HUES64 (cell line): ENCODE measurements around the gene TXNDC5.
A peak's percentile ranks its signal among the peaks of the same experiment; 100 is the strongest.

Experiments used
- H3K27ac ChIP-seq: 2 replicates; pipeline ENCODE4 v1.7.0; 2013; ENCODE audit warnings: low read depth, low read length, inconsistent platforms
- H3K27me3 ChIP-seq: 2 replicates; pipeline ENCODE4 v1.6.1; 2013; ENCODE audit warnings: mild to moderate bottlenecking, low read length; ENCODE audit not compliant: insufficient read depth
- H3K36me3 ChIP-seq: 2 replicates; pipeline ENCODE4 v1.6.1; 2013; ENCODE audit warnings: mild to moderate bottlenecking, low read length; ENCODE audit not compliant: insufficient read depth
- H3K4me1 ChIP-seq: 2 replicates; pipeline ENCODE4 v1.6.1; 2013; ENCODE audit warnings: mild to moderate bottlenecking, low read length, moderate library complexity; ENCODE audit not compliant: insufficient read depth
- H3K4me3 ChIP-seq: 2 replicates; pipeline ENCODE4 v1.5.1; 2013; ENCODE audit warnings: mild to moderate bottlenecking, low read length, moderate library complexity
- H3K9ac ChIP-seq: 2 replicates; pipeline ENCODE4 v1.6.1; 2013; ENCODE audit warnings: mild to moderate bottlenecking, low read depth, low read length
- H3K9me3 ChIP-seq: 2 replicates; pipeline ENCODE4 v1.6.1; 2013; ENCODE audit warnings: low read depth, low read length; ENCODE audit not compliant: insufficient read depth
- WGBS: fragments of 150-250, 120-280 bp; methylation state at CpG from one replicate; pipeline ENCODE4 v1.1.7; 2013; ENCODE audit warnings: missing lambda C conversion rate; 5-methylcytosine and 5-hydroxymethylcytosine counted together

The TXNDC5 gene

DNA sequence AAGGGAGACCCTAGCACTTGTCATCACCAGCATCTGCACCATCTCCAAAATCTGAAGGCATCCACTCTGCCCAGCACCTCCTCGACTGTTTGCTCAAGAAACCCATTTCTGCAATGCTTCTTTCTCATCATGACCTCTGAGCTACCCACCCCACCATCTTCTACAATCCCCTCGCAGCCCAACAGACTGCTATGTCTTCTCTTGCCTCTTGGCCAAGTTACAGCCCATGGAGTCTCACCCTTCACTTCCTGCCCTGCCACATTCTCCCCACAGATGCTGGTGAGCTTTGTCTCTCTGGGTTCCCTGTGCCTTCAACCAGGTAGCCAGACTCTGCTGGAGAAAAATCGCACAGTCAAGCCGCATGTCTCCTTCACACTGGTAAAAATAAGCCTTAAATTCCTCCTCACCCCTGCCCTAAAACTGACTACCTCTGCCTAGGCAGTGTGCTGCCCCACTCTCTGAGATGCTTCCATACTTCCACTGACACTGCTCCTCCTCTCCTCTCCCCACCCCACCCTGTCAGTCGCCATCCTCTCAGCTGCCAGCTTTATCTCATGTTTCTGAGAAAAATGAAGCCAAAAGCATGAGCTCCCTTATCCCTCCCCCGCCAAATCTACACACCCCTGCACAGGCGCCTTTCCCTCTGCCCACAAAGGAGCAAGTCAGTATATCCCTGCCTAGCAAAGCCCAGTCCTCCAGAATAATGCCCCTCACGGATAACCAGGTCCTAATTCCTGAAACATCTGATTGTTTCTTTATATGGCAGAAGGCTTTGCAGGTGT lies 2.3 kb upstream of the TXNDC5 start:
- no peak overlapping the region for H3K9ac ChIP-seq
- H3K9me3 ChIP-seq = no peaks in the 10 kb centered on the region
- H3K4me1 ChIP-seq = 0 out of 2 replicates have a peak, but pooled peaks cover 3% of the 10 kb centered on the region
- no peaks in the 10 kb centered on the region for H3K36me3 ChIP-seq
- 86% methylated on average over 8 of the region's 8 CpGs for WGBS
- H3K27me3 ChIP-seq = peaks cover 27% of the 10 kb centered on the region
- H3K4me3 ChIP-seq = no peak overlapping the region
- H3K27ac ChIP-seq = no peak overlapping the region

DNA sequence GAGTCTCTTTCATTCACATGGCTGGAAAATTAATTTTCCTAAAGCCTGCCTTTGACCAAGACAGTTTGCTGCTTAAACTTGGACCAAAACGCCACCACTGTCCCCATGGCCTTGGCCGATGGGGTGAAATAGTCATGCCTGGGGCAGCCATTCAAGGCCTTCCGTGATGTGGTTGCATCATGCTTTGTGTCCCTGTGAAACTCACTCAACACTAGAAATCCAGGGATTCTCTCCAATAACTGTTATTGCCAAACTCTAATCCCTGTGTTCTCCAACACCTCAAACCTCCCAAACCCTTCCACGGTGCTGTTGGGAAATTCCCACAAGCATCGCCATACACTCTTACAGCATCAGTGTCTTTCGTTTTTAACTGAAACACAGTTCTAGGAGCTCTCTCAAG lies 1.4 kb upstream of the TXNDC5 start:
- no peak overlapping the region for H3K27ac ChIP-seq
- H3K4me1 ChIP-seq = 0 out of 2 replicates have a peak, but pooled peaks cover 3% of the 10 kb centered on the region

DNA sequence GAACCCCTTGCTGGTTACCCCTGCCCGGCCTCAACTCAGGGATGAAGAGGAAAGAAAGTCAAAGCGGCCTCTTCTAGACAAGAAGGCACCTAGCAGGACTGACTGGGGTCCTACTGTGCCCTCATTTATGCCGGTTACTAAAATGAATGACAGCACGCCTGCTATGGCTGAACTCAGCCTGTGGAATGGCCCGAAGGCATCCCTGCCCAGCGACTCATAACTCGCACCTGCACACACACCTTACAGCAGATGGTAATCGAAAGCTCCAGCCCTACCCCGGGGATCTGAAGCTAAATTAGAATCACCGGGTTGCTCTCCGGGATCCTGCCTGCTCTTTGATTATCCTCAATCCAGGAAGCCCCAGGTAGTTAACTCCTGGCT lies 747 bp upstream of the TXNDC5 start:
- 69% methylated on average over 11 of the region's 11 CpGs for WGBS
- Histone ChIP-seq H3K27ac (no peak overlapping the region), H3K27me3 (peaks cover 27% of the 10 kb centered on the region), H3K4me1 (0 out of 2 replicates have a peak, but pooled peaks cover 3% of the 10 kb centered on the region), H3K9me3 (no peaks in the 10 kb centered on the region), H3K36me3 (0 out of 2 replicates have a peak, but pooled peaks cover 5% of the 10 kb centered on the region), H3K4me3 (peak overlapping the region; percentile 81), H3K9ac (peak overlapping the region; percentile 58)

More for the DNA sequence above, 1.4 kb upstream of the TXNDC5 start:
- Histone ChIP-seq H3K36me3 (0 out of 2 replicates have a peak, but pooled peaks cover 5% of the 10 kb centered on the region), H3K4me3 (no peak overlapping the region), H3K9me3 (no peaks in the 10 kb centered on the region), H3K9ac (no peak overlapping the region), H3K27me3 (peaks cover 27% of the 10 kb centered on the region)
- WGBS = 94% methylated on average over 6 of the region's 6 CpGs

DNA sequence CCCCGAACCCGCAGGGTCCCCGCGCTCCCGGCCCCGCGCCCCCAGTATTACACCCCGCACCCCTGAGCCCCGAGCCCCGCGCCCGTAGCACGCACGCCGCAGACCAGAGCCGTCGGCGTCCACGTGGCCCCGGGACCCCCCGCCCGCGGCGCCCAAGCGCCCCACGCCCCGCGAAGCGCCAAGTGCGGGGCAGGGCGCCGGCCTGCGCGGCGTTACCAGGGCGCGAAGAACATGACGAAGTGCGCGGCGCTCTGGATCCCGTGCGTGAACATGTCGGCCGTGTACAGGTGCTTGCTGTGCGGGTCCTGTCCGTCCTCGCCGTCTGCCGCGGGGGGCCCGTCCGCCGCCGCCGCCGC lies 312 bp downstream of the TXNDC5 start:
- Histone ChIP-seq H3K27ac (no peak overlapping the region), H3K4me3 (peak overlapping the region; percentile 81), H3K36me3 (peaks cover 5% of the 10 kb centered on the region; the same call in 1 of the 2 replicates), H3K27me3 (peaks cover 27% of the 10 kb centered on the region), H3K4me1 (0 out of 2 replicates have a peak, but pooled peaks cover 3% of the 10 kb centered on the region), H3K9me3 (no peaks in the 10 kb centered on the region), H3K9ac (peak overlapping the region; percentile 87)
- WGBS = under 1% methylated on average over 57 of the region's 57 CpGs

DNA sequence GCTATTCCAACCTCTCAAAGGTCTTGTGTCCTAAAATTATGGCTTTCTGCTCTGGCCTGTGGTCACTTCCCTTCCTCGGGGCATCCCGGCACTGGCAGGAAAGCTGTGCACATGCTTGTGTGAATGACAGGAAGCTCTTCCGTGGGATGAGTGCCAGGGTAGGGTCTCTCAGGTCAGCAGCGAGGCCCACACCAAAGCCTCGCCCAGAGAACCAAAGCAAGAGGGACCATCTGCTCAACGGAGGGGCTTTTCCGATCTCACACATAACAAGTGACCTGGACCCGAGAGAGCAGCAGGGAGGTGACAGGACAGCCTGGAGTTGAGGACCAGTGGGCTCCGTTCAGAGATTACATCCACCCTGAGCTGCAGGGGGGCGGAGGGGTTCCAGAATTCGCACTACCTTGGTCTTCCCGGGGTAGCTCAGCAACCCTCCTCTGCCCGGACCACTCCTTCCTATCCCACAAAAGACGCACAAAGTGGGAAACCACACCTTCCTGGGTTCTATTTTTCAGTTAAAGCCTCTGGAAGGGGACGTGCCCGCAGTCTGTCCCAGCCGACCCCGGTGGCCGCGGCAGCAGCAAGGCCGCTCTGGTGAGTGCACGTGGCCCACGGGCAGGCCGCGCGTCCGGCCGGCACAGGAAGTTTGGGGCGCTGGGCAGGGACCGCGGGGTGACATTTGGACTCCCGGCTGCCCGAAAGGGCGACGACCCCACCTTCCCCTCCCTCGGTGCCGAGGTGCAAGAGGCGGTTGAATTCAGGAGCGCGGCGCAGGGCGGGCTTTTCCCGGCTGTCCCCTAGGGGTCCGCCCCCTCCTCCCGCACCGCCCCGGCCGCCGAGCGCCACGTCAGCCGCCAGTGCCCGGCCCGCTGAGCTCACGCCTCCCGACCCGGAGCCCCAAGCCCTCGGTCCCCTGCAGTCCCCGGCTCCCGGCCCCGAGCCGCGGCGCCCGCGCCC lies 988 bp downstream of the TXNDC5 start:
- Histone ChIP-seq H3K9ac (peak overlapping the region; percentile 85), H3K27ac (no peak overlapping the region), H3K27me3 (peaks cover 27% of the 10 kb centered on the region), H3K4me1 (0 out of 2 replicates have a peak, but pooled peaks cover 3% of the 10 kb centered on the region), H3K4me3 (peak overlapping the region; percentile 81), H3K36me3 (peaks cover 7% of the 10 kb centered on the region), H3K9me3 (no peaks in the 10 kb centered on the region)
- 3% methylated on average over 66 of the region's 66 CpGs for WGBS

DNA sequence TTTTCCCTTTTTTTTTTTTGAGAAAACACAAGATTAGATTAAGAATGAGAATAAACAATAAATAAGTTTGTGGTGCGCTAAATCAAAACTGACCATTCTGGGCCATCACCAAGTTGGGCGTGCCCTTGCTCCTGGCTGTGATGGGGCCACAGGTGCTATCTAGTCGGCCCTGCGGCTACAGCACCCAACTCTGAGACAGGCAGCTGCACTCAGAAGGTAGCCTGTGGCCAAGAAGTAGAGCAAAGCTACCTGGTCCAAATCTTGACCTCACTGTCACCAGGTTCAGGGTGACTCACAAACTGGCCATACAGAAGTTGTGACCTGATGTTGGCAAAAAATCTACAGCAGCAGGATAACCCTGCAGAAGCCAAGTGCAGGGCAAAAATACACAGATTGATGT lies 3.4 kb downstream of the TXNDC5 start:
- no peak overlapping the region for H3K9ac ChIP-seq
- H3K27me3 ChIP-seq = peaks cover 14% of the 10 kb centered on the region
- peaks cover 31% of the 10 kb centered on the region for H3K36me3 ChIP-seq
- WGBS = 94% methylated on average over 4 of the region's 4 CpGs
- H3K27ac ChIP-seq = no peak overlapping the region
- H3K9me3 ChIP-seq = no peaks in the 10 kb centered on the region
- H3K4me3 ChIP-seq = no peak overlapping the region
- 0 out of 2 replicates have a peak, but pooled peaks cover 3% of the 10 kb centered on the region for H3K4me1 ChIP-seq

DNA sequence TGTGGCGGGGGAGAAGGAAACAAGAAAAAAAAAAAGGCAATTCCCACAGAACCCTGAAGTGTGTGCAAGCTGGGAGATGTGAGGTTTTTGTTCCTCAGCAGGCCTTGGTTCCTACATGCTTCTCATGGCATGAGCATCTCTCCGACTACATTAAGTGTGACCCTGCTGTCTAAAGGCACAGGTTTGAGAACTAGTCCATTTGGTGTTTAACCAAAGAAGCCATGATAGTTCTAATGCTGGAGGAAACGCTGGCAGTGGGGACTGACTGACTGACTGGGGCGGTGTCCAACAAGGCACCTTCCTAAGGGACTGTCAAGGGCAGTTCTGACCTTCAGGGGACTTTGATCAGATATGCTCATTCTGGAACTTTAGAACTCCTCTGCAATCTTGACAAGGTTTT lies 3.8 kb downstream of the TXNDC5 start:
- H3K36me3 ChIP-seq = peaks cover 35% of the 10 kb centered on the region
- 95% methylated on average over 4 of the region's 4 CpGs for WGBS
- no peak overlapping the region for H3K4me3 ChIP-seq
- H3K27ac ChIP-seq = no peak overlapping the region
- H3K4me1 ChIP-seq = 0 out of 2 replicates have a peak, but pooled peaks cover 3% of the 10 kb centered on the region
- H3K9ac ChIP-seq = no peak overlapping the region
- no peaks in the 10 kb centered on the region for H3K9me3 ChIP-seq
- H3K27me3 ChIP-seq = peaks cover 10% of the 10 kb centered on the region

DNA sequence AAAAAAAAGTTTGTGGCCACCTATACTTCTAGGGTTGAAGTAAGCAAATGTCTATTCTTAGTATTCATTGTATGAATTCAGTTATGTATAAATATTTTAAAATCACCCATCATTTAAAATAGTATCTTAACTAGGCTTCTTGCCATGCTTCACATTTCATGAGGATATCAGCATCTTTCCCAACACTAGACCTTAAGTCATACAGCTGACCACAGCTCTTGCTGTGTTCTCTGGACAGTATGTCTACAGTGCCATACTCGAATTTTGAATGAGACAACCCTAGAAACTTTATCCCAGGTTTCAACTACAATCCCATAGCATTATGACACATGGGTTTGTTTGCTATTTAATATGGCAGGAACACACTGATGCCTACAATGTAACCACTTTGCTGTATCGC lies 5.2 kb downstream of the TXNDC5 start:
- H3K27ac ChIP-seq = no peak overlapping the region
- 94% methylated on average over 2 of the region's 2 CpGs for WGBS
- H3K9ac ChIP-seq = no peak overlapping the region

DNA sequence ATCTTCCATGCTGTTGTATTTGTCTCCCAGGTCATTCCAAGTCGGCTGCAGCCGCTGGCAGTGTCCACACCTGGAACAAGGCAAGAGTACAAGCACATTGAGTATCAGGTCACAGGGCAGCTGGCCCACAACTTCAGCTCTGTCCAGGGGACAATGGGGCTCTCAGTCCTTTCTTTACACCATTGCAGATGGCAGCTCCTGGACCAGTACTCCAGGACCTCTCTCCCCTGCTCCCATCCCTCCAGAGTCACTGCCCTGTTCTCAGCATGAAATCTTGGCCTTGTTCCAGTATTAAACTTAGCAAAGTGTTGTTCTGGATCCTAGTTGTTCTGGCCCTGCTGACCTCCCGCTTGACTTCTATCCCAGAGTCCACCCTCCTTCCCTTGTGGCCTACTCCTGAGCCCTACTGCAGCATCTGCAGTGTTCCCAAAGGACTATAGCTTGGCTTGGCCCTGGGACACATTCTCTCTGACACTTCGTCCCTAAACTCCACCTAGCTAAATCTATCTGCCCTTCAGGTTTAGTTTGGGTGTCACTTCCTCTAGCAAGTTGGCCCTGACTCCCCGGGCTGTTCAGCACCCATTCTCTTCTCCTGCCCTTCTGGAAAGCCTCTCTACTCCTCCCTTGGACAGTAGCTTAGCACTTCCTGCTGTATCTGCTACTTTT lies 5.8 kb downstream of the TXNDC5 start:
- Histone ChIP-seq H3K9me3 (no peaks in the 10 kb centered on the region), H3K9ac (no peak overlapping the region), H3K27ac (no peak overlapping the region), H3K36me3 (peaks cover 55% of the 10 kb centered on the region), H3K4me3 (no peak overlapping the region), H3K4me1 (no peaks in the 10 kb centered on the region), H3K27me3 (no peaks in the 10 kb centered on the region)
- WGBS = 95% methylated on average over 5 of the region's 5 CpGs

More for the DNA sequence above, 5.2 kb downstream of the TXNDC5 start:
- peaks cover 49% of the 10 kb centered on the region for H3K36me3 ChIP-seq
- no peaks in the 10 kb centered on the region for H3K4me1 ChIP-seq
- H3K9me3 ChIP-seq = no peaks in the 10 kb centered on the region
- no peak overlapping the region for H3K4me3 ChIP-seq
- H3K27me3 ChIP-seq = no peaks in the 10 kb centered on the region

DNA sequence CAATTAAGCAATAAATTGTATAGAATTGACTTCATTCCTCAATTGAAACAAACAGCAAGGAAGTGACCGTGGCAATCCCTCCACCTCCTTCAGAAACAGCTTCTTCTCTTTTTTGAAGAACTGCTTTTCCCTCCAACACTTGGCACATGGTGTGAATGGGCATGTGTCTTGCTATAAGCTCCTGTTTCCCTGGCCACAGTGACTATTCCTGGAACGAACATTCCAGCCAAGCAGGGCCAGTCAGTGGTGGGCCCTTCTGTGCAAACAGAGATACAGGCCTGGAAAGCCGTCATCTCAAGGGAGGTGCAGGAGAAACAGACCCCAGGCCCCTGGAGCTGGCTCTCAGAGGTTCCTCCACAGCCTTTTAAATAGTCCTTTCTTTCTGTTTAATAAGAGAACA lies 6.9 kb downstream of the TXNDC5 start:
- Histone ChIP-seq H3K36me3 (peaks cover 66% of the 10 kb centered on the region), H3K9me3 (no peaks in the 10 kb centered on the region), H3K27ac (no peak overlapping the region), H3K4me3 (no peak overlapping the region), H3K4me1 (no peaks in the 10 kb centered on the region), H3K9ac (no peak overlapping the region), H3K27me3 (no peaks in the 10 kb centered on the region)
- WGBS = 97% methylated on average over 3 of the region's 3 CpGs
